Body of pancreas (tissue), 4 donors: ENCODE measurements around the gene ELP1.

Experiments used
- POLR2A ChIP-seq, 3 donors: fragments of 450-650 bp; IDR thresholded peaks; one replicate each; pipeline ENCODE4 v1.6.1; 2016; ENCODE audit warnings: antibody characterized with exemption in 3 of 3, mild to moderate bottlenecking in 2 of 3
- TF ChIP-seq, protein P1 (sequence below), 7 experiments: fragments of 450-650 bp in 4 of 7; fragments of 200-600 bp in 3 of 7; sonication (generic) in 3 of 7; IDR thresholded peaks; one replicate each; pipeline ENCODE4 v1.5.1; 2016 to 2019; ENCODE audit warnings: antibody characterized with exemption in 7 of 7

DNA sequence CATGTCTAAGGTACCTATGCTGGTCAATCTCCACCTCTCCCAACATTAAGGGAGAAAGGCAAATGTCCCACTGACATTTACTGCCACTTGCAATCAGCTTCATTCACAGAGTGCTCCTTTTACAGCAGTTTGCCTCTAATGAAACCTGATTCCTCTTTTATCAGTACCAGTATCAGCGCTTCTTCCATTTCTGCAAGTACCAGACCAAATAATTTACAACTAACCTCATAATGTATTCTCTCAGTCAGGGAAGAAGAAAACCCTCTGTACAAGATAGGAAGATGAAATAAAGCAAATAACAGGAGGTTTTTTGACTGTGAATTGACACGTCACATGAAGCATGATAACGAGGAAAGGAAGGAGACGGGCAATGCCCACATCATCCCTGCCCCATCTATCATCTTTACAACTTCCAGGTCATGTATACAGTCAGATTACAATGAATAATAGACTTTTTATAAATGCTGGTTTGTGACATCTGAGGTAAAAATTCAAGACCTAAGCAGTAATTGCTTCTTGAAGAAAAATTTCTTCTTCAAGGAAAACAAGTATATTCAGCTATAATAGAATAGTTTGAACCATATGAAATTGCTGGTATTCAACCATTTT is 22.2 kb upstream of the ELP1 start:
- TF ChIP-seq, protein P1, sequence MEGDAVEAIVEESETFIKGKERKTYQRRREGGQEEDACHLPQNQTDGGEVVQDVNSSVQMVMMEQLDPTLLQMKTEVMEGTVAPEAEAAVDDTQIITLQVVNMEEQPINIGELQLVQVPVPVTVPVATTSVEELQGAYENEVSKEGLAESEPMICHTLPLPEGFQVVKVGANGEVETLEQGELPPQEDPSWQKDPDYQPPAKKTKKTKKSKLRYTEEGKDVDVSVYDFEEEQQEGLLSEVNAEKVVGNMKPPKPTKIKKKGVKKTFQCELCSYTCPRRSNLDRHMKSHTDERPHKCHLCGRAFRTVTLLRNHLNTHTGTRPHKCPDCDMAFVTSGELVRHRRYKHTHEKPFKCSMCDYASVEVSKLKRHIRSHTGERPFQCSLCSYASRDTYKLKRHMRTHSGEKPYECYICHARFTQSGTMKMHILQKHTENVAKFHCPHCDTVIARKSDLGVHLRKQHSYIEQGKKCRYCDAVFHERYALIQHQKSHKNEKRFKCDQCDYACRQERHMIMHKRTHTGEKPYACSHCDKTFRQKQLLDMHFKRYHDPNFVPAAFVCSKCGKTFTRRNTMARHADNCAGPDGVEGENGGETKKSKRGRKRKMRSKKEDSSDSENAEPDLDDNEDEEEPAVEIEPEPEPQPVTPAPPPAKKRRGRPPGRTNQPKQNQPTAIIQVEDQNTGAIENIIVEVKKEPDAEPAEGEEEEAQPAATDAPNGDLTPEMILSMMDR (IDR thresholded peaks at IDR 0.05) = no peak
- TF ChIP-seq POLR2A (IDR thresholded peaks at IDR 0.05) = no peak
